IMR-90 (cell line): ENCODE data around the gene PTRH2. TPM values are rescaled to one million over a fixed set of nuclear protein-coding genes. Genes with fewer than 3 reads are reported as not detected.
A peak's percentile ranks its signal among the peaks of the same experiment; 100 is the strongest.

Experiments
- ATAC-seq: fragments of 200-7000 bp; cut with Tn5 transposase; 2 replicates; pipeline ENCODE4 v1.9.1; 2020; ENCODE audit warnings: low read depth, mild to moderate bottlenecking, moderate library complexity
- BruUV-seq: library from RNA; stranded (reverse); fragments of 400-500 nt; replicated peaks from 2 replicates; lab custom pipeline; 2021; lab: Mats Ljungman, UMichigan
- CTCF ChIA-PET: fragments of 300-600 bp; formaldehyde crosslinking; extraction: SDS; loops from one replicate; lab custom pipeline; 2021; ENCODE audit warnings: antibody characterized with exemption; lab: Yijun Ruan, JAX
- POLR2A ChIA-PET: fragments of 300-600 bp; sonication (Branson Sonifier 250); formaldehyde crosslinking; loops from one replicate; lab custom pipeline; 2022; ENCODE audit warnings: antibody characterized with exemption; ENCODE audit not compliant: unreplicated experiment; lab: Charles Lee
- DNase-seq: peaks from one replicate; pipeline ENCODE4 v3.0.0; 2013
- H2AFZ ChIP-seq: replicated peaks from 2 replicates; pipeline ENCODE3; 2013; ENCODE audit warnings: low read length, mild to moderate bottlenecking; ENCODE audit not compliant: poor library complexity
- H2AK5ac ChIP-seq: 2 replicates; pipeline ENCODE4 v1.6.1; 2013; ENCODE audit warnings: low read depth, low read length, inconsistent platforms
- H2AK9ac ChIP-seq: replicated peaks from 2 replicates; pipeline ENCODE3; 2013; ENCODE audit warnings: mild to moderate bottlenecking, low read depth, low read length, moderate library complexity; ENCODE audit not compliant: poor library complexity
- H2BK120ac ChIP-seq: 2 replicates; pipeline ENCODE4 v1.6.1; 2013; ENCODE audit warnings: low read depth, low read length, inconsistent platforms
- H2BK15ac ChIP-seq: 3 replicates; pipeline ENCODE4 v1.6.1; 2013; ENCODE audit warnings: low read depth, low read length, inconsistent platforms
- H2BK20ac ChIP-seq: 2 replicates; pipeline ENCODE4 v1.6.1; 2013; ENCODE audit warnings: low read depth, mild to moderate bottlenecking, inconsistent platforms, low read length, moderate library complexity
- H2BK5ac ChIP-seq: 2 replicates; pipeline ENCODE4 v1.6.1; 2013; ENCODE audit warnings: mild to moderate bottlenecking, low read depth, low read length, inconsistent platforms; ENCODE audit not compliant: poor library complexity, severe bottlenecking
- H3K14ac ChIP-seq: replicated peaks from 2 replicates; pipeline ENCODE4 v1.6.1; 2013; ENCODE audit warnings: low read depth, low read length, inconsistent platforms
- H3K18ac ChIP-seq: 2 replicates; pipeline ENCODE4 v1.6.1; 2013; ENCODE audit warnings: low read depth, low read length, control low read depth
- H3K23ac ChIP-seq: 2 replicates; pipeline ENCODE4 v1.6.1; 2013; ENCODE audit warnings: low read depth, low read length, inconsistent platforms
- H3K27ac ChIP-seq: 2 replicates; pipeline ENCODE4 v1.5.1; 2013; ENCODE audit warnings: mild to moderate bottlenecking, control low read depth, low read length; ENCODE audit not compliant: insufficient read depth
- H3K27me3 ChIP-seq: 2 replicates; pipeline ENCODE4 v1.6.1; 2013; ENCODE audit warnings: low read length; ENCODE audit not compliant: control insufficient read depth, insufficient read depth
- H3K36me3 ChIP-seq: 2 replicates; pipeline ENCODE4 v1.6.1; 2013; ENCODE audit warnings: low read length, mixed read lengths; ENCODE audit not compliant: control insufficient read depth, insufficient read depth
- H3K4ac ChIP-seq: 2 replicates; pipeline ENCODE4 v1.6.1; 2013; ENCODE audit warnings: low read depth, low read length, inconsistent platforms
- H3K4me1 ChIP-seq: 2 replicates; pipeline ENCODE4 v1.6.1; 2013; ENCODE audit warnings: low read length, mixed read lengths; ENCODE audit not compliant: control insufficient read depth, insufficient read depth
- H3K4me2 ChIP-seq: 2 replicates; pipeline ENCODE4 v1.6.1; 2013; ENCODE audit warnings: low read depth, mild to moderate bottlenecking, control low read depth, low read length, moderate library complexity
- H3K4me3 ChIP-seq: 2 replicates; pipeline ENCODE4 v1.5.1; 2013; ENCODE audit warnings: low read depth, mild to moderate bottlenecking, control low read depth, low read length, moderate library complexity; ENCODE audit not compliant: insufficient read depth
- H3K56ac ChIP-seq: 2 replicates; pipeline ENCODE4 v1.6.1; 2013; ENCODE audit warnings: low read length, inconsistent platforms; ENCODE audit not compliant: insufficient read depth; ENCODE audit errors: extremely low read depth
- H3K79me1 ChIP-seq, 2 experiments: 2 replicates each; pipeline ENCODE4 v1.6.1; 2013; ENCODE audit warnings: low read length in 2 of 2, inconsistent platforms in 1 of 2, low read depth in 1 of 2
- H3K9ac ChIP-seq: 2 replicates; pipeline ENCODE4 v1.6.1; 2013; ENCODE audit warnings: low read depth, low read length, control low read depth
- H3K9me1 ChIP-seq: 2 replicates; pipeline ENCODE4 v1.6.1; 2013; ENCODE audit warnings: low read length, inconsistent platforms; ENCODE audit not compliant: insufficient read depth
- H3K9me3 ChIP-seq: 2 replicates; pipeline ENCODE4 v1.6.1; 2013; ENCODE audit warnings: low read length; ENCODE audit not compliant: control insufficient read depth, insufficient read depth
- H4K20me1 ChIP-seq: 2 replicates; pipeline ENCODE4 v1.6.1; 2013; ENCODE audit warnings: low read length, inconsistent platforms; ENCODE audit not compliant: insufficient read depth
- H4K5ac ChIP-seq: 2 replicates; pipeline ENCODE4 v1.6.1; 2013; ENCODE audit warnings: mild to moderate bottlenecking, low read depth, low read length, control low read depth
- H4K8ac ChIP-seq, 2 experiments: 2 replicates each; pipeline ENCODE4 v1.6.1; 2013; ENCODE audit warnings: low read depth in 2 of 2, low read length in 2 of 2, control low read depth in 1 of 2, inconsistent platforms in 1 of 2
- H4K91ac ChIP-seq: 2 replicates; pipeline ENCODE4 v1.6.1; 2013; ENCODE audit warnings: low read depth, low read length, inconsistent platforms; ENCODE audit not compliant: insufficient read depth
- BHLHE40 ChIP-seq: fragments of 150-350 bp; IDR thresholded peaks from 2 replicates; pipeline ENCODE4 v1.6.1; 2016; ENCODE audit warnings: mild to moderate bottlenecking, low read depth, low read length
- CEBPB ChIP-seq: IDR thresholded peaks from 2 replicates; pipeline ENCODE4 v1.6.1; 2012; ENCODE audit warnings: low read depth, low read length, improper control_type of control experiment
- CHD1 ChIP-seq: IDR thresholded peaks from 2 replicates; pipeline ENCODE4 v1.6.1; 2012; ENCODE audit warnings: low read depth, low read length, improper control_type of control experiment
- CTCF ChIP-seq: conservative IDR thresholded peaks from 2 replicates; pipeline ENCODE4 v1.5.1; 2012; ENCODE audit warnings: mild to moderate bottlenecking, low read depth, low read length, improper control_type of control experiment
- ELK1 ChIP-seq: fragments of 150-350 bp; IDR thresholded peaks from 2 replicates; pipeline ENCODE4 v1.6.1; 2016; ENCODE audit warnings: low read depth, mild to moderate bottlenecking, low read length, moderate library complexity, borderline replicate concordance
- FOS ChIP-seq: fragments of 150-350 bp; IDR thresholded peaks from 2 replicates; pipeline ENCODE4 v1.6.1; 2016; ENCODE audit warnings: low read depth, low read length
- MAFK ChIP-seq: IDR thresholded peaks from 2 replicates; pipeline ENCODE4 v1.6.1; 2012; ENCODE audit warnings: low read depth, low read length, improper control_type of control experiment
- MAZ ChIP-seq: IDR thresholded peaks from 2 replicates; pipeline ENCODE4 v1.6.1; 2012; ENCODE audit warnings: low read depth, mild to moderate bottlenecking, low read length, improper control_type of control experiment, moderate library complexity, borderline replicate concordance
- MXI1 ChIP-seq: IDR thresholded peaks from 2 replicates; pipeline ENCODE4 v1.6.1; 2012; ENCODE audit warnings: low read depth, mild to moderate bottlenecking, low read length, moderate library complexity, borderline replicate concordance
- NFE2L2 ChIP-seq: fragments of 150-350 bp; IDR thresholded peaks from 2 replicates; pipeline ENCODE4 v1.6.1; 2016; ENCODE audit warnings: low read depth, mild to moderate bottlenecking, low read length
- POLR2A ChIP-seq: IDR thresholded peaks from 2 replicates; pipeline ENCODE4 v1.6.1; 2012; ENCODE audit warnings: mild to moderate bottlenecking, low read depth, low read length
- RAD21 ChIP-seq: IDR thresholded peaks from 2 replicates; pipeline ENCODE4 v1.6.1; 2012; ENCODE audit warnings: low read length, improper control_type of control experiment
- RCOR1 ChIP-seq: IDR thresholded peaks from 2 replicates; pipeline ENCODE4 v1.6.1; 2012; ENCODE audit warnings: mild to moderate bottlenecking, low read length, improper control_type of control experiment; ENCODE audit not compliant: insufficient replicate concordance
- RFX5 ChIP-seq: IDR thresholded peaks from 2 replicates; pipeline ENCODE4 v1.8.0; 2012; ENCODE audit warnings: low read depth, mild to moderate bottlenecking, low read length, moderate library complexity
- SMC3 ChIP-seq: fragments of 150-350 bp; IDR thresholded peaks from 2 replicates; pipeline ENCODE4 v1.6.1; 2016; ENCODE audit warnings: low read depth, mild to moderate bottlenecking, antibody characterized with exemption, low read length, moderate library complexity
- WGBS, 2 experiments: methylation state at CpG; one replicate each; pipeline versions ENCODE4 v1.1.5 to v1.1.7; 2013; ENCODE audit warnings: missing lambda C conversion rate in 2 of 2; ENCODE audit not compliant: insufficient read length in 1 of 2; ENCODE audit errors: extremely low coverage in 2 of 2; 5-methylcytosine and 5-hydroxymethylcytosine counted together
- dilution Hi-C: fragments of 300-500 bp; cut with HindIII; formaldehyde crosslinking; loops from one replicate; pipeline ENCODE4 v1.14.3; 2018; ENCODE audit warnings: low sequenced_read_pairs; ENCODE audit not compliant: unreplicated experiment
- in situ Hi-C: fragments of 300-500 bp; cut with MboI; formaldehyde crosslinking; loops from 3 replicates; pipeline ENCODE4 v1.14.3; 2019; ENCODE audit warnings: low sequenced_read_pairs, inconsistent platforms, mixed read lengths
- intact Hi-C: fragments of 100-400 bp; cut with micrococcal nuclease; formaldehyde crosslinking; loops from 2 replicates; pipeline ENCODE4 v1.10.0; 2022
- polyA plus RNA-seq, 3 experiments: library from polyadenylated mRNA; depleted of rRNA; stranded (reverse); fragments of >200 nt; gene quantifications; 2 replicates each; pipeline ENCODE4 v1.2.3, GENCODE V29; 2012; ENCODE audit warnings: low replicate concordance in 1 of 3
- total RNA-seq: library from RNA; depleted of rRNA; stranded (reverse); fragments of >200 nt; gene quantifications from 2 replicates; pipeline ENCODE4 v1.2.3, GENCODE V29; 2012
- TF ChIP-seq, protein P1 (sequence below): fragments of 150-350 bp; IDR thresholded peaks from 2 replicates; pipeline ENCODE4 v1.6.1; 2017; ENCODE audit warnings: mild to moderate bottlenecking, antibody characterized with exemption, low read length, low read depth

PTRH2 gene
- total and polyA plus RNA-seq, 2 of the 4 experiments (the other 2 are of a cell fraction): 24.9 to 49.7 TPM

DNA sequence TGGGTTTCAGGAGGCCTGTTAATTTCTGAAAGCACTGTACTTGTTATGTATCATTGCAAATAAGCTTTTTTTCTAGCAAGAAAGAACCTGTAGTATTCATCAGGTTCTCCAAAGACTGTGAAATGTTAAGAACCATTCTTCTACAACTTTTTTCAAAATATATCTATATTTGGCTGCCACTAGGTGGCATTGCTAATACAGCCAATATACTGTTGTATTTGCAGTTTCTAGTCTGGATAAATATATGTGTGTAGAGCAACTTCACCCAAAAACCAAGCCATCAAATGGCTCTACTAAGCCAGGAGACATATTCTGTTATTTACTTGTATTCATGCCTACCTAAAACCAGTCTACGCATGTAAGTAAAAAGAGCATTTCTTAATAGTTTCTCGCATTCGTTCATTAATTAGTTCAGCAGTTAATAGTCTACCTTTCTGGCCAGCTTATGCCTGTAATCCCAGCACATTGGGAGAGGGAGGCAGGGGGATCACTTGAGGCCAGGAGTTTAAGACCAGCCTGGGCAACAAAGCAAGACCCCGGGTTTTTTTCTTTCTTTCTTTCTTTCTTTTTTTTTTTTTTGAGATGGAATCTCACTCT, 39.7 kb upstream of the PTRH2 start:
- intact Hi-C loops: loop anchor here (1.0 to 10.0 kb wide), 2 partner anchors 112 to 288 kb away; no protein-coding TSS in a partner anchor
- Histone ChIP-seq H3K79me1 (peaks cover 0 to 21% of the 10 kb centered on the region in 2 experiments; a peak in 2 of 4 replicates), H3K27ac (peak overlapping the region; percentile 20; the same call in 1 of the 2 replicates), H3K9ac (no peak overlapping the region), H3K18ac (no peak overlapping the region), H3K23ac (no peak overlapping the region), H3K4ac (no peak overlapping the region), H3K56ac (no peak overlapping the region), H2AK5ac (no peak overlapping the region), H2BK15ac (no peak overlapping the region), H2BK120ac (no peak overlapping the region), H3K9me3 (no peaks in the 10 kb centered on the region; the same call in 1 of the 2 replicates), H2AK9ac (no peak overlapping the region), H4K20me1 (no peaks in the 10 kb centered on the region), H3K4me2 (no peak overlapping the region), H4K8ac (no peak overlapping the region; a peak in 1 of 4 replicates), H2AFZ (no peak overlapping the region), H3K14ac (no peak overlapping the region), H2BK20ac (no peak overlapping the region), H3K4me3 (no peak overlapping the region), H3K27me3 (no peaks in the 10 kb centered on the region), H3K9me1 (no peaks in the 10 kb centered on the region), H3K4me1 (peaks cover 3% of the 10 kb centered on the region), H4K91ac (no peak overlapping the region), H2BK5ac (peak overlapping the region; percentile 38), H4K5ac (no peak overlapping the region), H3K36me3 (peaks cover 9% of the 10 kb centered on the region)
- peak; percentile 71 for DNase-seq
- TF ChIP-seq POLR2A (no peak), RFX5 (no peak), NFE2L2 (no peak), MAZ (no peak), FOS (no peak), RCOR1 (no peak), MXI1 (no peak), MAFK (no peak), CHD1 (no peak), CEBPB (no peak), ELK1 (no peak), RAD21 (peak; percentile 81), SMC3 (peak; percentile 78), BHLHE40 (no peak), CTCF (peak; percentile 79)
- TF ChIP-seq, protein P1, sequence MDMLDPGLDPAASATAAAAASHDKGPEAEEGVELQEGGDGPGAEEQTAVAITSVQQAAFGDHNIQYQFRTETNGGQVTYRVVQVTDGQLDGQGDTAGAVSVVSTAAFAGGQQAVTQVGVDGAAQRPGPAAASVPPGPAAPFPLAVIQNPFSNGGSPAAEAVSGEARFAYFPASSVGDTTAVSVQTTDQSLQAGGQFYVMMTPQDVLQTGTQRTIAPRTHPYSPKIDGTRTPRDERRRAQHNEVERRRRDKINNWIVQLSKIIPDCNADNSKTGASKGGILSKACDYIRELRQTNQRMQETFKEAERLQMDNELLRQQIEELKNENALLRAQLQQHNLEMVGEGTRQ: no peak
- peak; percentile 88 for ATAC-seq
- ChIA-PET POLR2A (no interaction called here), CTCF (interaction anchor here (0.5 to 1.4 kb wide), 5 partner anchors 10 to 153 kb away, joined by 3 to 5 read pairs (median 4); no protein-coding TSS in a partner anchor)
- in situ Hi-C loops: no loop called here
- dilution Hi-C loops: no loop called here
- no CpG with 5 or more reads among the region's 4 CpGs for WGBS, 2 experiments
- BruUV-seq: no TSS peak
